Measurements from ENCODE around the gene C1QTNF5. TPM values are rescaled to one million over a fixed set of nuclear protein-coding genes. Genes with fewer than 3 reads are reported as not detected.

The C1QTNF5 gene, protein sequence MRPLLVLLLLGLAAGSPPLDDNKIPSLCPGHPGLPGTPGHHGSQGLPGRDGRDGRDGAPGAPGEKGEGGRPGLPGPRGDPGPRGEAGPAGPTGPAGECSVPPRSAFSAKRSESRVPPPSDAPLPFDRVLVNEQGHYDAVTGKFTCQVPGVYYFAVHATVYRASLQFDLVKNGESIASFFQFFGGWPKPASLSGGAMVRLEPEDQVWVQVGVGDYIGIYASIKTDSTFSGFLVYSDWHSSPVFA
- total RNA-seq = 79.7 and 111 TPM in 2 replicates

GRCh38 chr11:119340335-119341221 lies at the start of gene C1QTNF5:
Gene C1QTNF5, minus strand, starts transcription at chr11:119340883. Its CDS starts 486 bp downstream, at chr11:119340397.

GRCh38 chr11:119381181-119381988 lies 40.7 kb upstream of the C1QTNF5 start, which contains the start of gene USP2:
Gene USP2, minus strand, starts transcription at chr11:119381690. Its CDS starts 8,210 bp downstream, at chr11:119373480.

DNA sequence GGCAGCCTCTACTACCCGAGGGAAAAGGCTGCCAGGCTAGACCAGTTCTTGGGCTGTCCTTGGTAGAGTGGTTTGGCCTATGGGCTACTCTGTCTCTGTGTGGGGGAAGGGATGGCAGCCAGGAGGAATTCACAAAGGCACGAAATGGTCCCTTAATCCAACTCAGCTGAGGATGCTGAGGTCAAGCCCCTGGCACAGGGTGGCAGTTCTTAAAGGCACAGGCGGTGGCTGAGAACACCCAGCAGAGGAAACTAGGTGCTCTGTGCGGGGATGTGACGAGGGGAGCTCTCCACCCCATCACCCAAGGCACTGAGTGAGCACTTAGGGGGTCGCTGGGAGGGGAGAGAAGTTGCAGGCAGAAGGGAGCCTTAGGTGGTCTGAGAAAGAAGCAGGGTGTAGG lies 5.9 kb upstream of the C1QTNF5 start, which contains the start of gene MFRP:
TSS of gene MFRP (minus strand) at position 101 of the 400 bp plus-strand sequence. CDS start 192 bp downstream, outside the sequence.

DNA sequence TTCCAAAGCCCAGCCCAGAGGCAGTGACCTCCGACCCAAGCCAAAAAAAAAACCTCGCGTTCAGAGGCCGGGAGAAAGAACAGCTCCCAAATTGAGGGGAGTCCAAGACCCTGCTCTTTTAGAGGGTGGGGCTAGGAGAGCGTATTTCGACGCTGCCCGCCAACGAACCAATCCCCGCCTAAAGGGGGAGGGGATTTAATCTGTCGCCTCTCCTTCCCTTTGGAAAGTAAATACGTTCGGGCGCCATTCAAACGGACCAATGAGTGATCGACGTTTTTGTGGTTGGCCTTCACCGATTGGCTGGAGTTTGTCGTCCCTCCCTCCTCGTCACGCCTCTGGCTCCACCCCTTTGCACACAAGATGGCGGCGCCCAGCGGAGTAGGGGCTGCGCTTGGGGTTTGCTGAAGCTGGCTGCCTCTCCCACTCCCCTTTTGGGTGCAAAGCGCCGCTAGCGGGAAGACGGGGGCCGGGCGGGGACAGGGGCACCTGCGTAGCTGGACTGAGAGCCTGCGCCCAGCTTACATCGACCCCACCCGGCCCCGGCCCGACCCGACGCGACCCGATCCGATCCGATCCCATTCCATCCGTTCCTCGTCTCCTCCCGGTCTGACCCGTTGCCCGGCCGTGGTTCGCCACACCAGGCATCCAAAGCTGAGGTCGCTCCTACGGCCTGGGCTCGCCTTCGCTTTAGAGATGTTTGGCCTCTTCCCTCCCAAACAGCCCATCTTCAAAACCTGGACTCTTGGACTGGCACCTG lies 6.3 kb downstream of the C1QTNF5 start, which contains the start of gene RNF26:
TSS of gene RNF26 (plus strand) at position 354 of the 757 bp plus-strand sequence. CDS start 596 bp downstream, outside the sequence.

DNA sequence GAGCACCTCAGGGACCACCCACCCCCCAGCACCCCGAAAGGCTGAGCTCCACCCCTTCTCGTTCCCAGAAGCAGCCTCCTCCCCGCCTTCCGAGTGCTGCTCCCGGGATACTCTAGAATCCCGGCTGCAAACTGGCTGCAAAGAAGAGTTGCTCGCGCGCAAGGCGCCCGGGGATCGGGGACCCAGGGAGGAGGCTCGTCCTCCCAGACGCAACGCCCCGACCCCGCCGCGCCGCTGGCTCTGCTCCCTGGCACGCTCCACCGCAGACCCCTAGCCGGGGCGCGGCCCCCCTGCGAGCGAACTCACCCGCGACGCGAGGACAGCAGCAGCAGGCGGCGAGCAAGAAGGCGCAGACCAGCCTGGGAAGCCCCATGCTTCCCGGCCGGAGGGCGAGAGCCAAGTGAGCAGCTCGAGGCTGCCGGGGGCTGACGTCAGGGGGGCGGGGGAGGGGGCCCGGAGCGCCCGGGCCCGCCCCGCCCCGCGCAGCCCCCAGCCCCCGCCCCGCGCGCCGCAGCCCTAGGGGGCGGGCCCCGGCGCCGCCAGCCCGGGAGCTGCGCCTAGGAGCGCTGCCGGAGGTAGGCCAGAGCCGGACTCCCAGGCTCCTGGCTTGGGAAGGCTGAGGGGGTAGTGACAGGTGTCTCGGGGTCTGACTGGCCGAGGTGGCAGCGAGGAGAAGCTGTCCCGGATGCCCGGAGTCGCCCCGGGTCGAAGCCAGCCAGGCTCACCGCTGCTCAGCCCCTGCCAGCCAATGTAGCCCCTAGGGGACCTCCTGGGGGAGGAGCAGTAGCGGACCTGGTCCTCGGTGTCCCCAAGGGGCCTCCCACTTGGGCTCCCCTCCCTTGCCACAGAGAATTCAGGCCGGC lies 23.7 kb downstream of the C1QTNF5 start, which contains the start of gene MCAM:
TSS of gene MCAM (minus strand) at position 402 of the 863 bp plus-strand sequence. CDS start at position 373, 29 bp downstream.

Small RNAs within 50 kb of the gene (small RNA-seq; reads per million reads assigned to genes)
- gene RF01225 (not detected), gene RNU6-262P (not detected)

Other genes with a start within 250 kb of the C1QTNF5 start
- 27.2 and 34.9 TPM in 2 replicates for gene DPAGT1, start 239.0 kb downstream of the C1QTNF5 start, total RNA-seq
- 4.6 and 6.2 TPM in 2 replicates for gene C2CD2L, start 233.5 kb downstream of the C1QTNF5 start, total RNA-seq
- 24.4 and 24.5 TPM in 2 replicates for gene HINFP, start 219.3 kb downstream of the C1QTNF5 start, total RNA-seq
- gene ABCG4, start 191.8 kb downstream of the C1QTNF5 start, total RNA-seq = 0.33 and 1.1 TPM in 2 replicates
- gene NLRX1, start 172.2 kb downstream of the C1QTNF5 start, total RNA-seq = 17.5 and 22.5 TPM in 2 replicates
- not detected in 2 replicates for gene NHERF4, start 155.4 kb downstream of the C1QTNF5 start, total RNA-seq
- gene CBL, start 134.5 kb downstream of the C1QTNF5 start, total RNA-seq = 23.2 and 33.1 TPM in 2 replicates
- gene MCAM, start 23.8 kb downstream of the C1QTNF5 start, total RNA-seq = 1,416 and 4,821 TPM in 2 replicates
- 6.4 and 7.2 TPM in 2 replicates for gene RNF26, start 6.4 kb downstream of the C1QTNF5 start, total RNA-seq
- under 0.01 TPM in 2 replicates for gene MFRP, start 5.8 kb upstream of the C1QTNF5 start, total RNA-seq
- gene USP2, start 40.8 kb upstream of the C1QTNF5 start, total RNA-seq = 0.29 TPM in 1 of 2 replicates, not detected in the other
- 0.65 and 3.9 TPM in 2 replicates for gene THY1, start 82.3 kb upstream of the C1QTNF5 start, total RNA-seq